ENCODE data around the gene CCDC187. TPM values are rescaled to one million over a fixed set of nuclear protein-coding genes. Genes with fewer than 3 reads are reported as not detected.

CCDC187 gene
- polyA plus RNA-seq, 1 donor from 2014 or later, result not detected

GRCh38 chr9:136225366-136225747, 78.5 kb downstream of the CCDC187 start:
- no peak for TF ChIP-seq RAD21 (conservative IDR thresholded peaks at IDR 0.05)
- no peak for TF ChIP-seq POLR2AphosphoS5 (IDR thresholded peaks at IDR 0.05)
- no peak for TF ChIP-seq TAF1 (IDR thresholded peaks at IDR 0.05; ENCODE audit: low read depth)
- TF ChIP-seq EP300 (conservative IDR thresholded peaks at IDR 0.05; ENCODE audit: poor library complexity, severe bottlenecking), result no peak
- TF ChIP-seq CTCF (IDR thresholded peaks at IDR 0.05; ENCODE audit: poor library complexity, severe bottlenecking), result no peak
- TF ChIP-seq MXI1 (conservative IDR thresholded peaks at IDR 0.05; ENCODE audit: poor library complexity, severe bottlenecking), result no peak
- TF ChIP-seq EZH2 (IDR thresholded peaks at IDR 0.05; ENCODE audit: borderline replicate concordance, insufficient read depth, low read length, poor library complexity, severe bottlenecking), result no peak
- no peak for TF ChIP-seq REST (IDR thresholded peaks at IDR 0.05; ENCODE audit: borderline replicate concordance)
- TF ChIP-seq SMC3 (conservative IDR thresholded peaks at IDR 0.05; ENCODE audit: poor library complexity), result no peak
- Histone ChIP-seq H4K20me1 (ENCODE audit: insufficient read depth) (no peaks in the 10 kb centered on the region), H3K79me2 (replicated peaks; ENCODE audit: insufficient read depth, low read length) (no peaks in the 10 kb centered on the region)

GRCh38 chr9:136223871-136224640, 79.8 kb downstream of the CCDC187 start:
- no peaks in the 10 kb centered on the region for H3K79me2 ChIP-seq (replicated peaks; ENCODE audit: insufficient read depth, low read length)
- no peaks in the 10 kb centered on the region for H3K9me3 ChIP-seq (ENCODE audit: low read length)
- H3K4me3 ChIP-seq (ENCODE audit: low read length), result no peak overlapping the region
- no peak overlapping the region for H3K27ac ChIP-seq (ENCODE audit: low read length)
- H4K20me1 ChIP-seq (ENCODE audit: insufficient read depth), result no peaks in the 10 kb centered on the region
- H3K27me3 ChIP-seq (ENCODE audit: insufficient read depth, low read depth, low read length), result no peaks in the 10 kb centered on the region
- no peak overlapping the region for H2AFZ ChIP-seq (ENCODE audit: low read depth, low read length)
- no peaks in the 10 kb centered on the region for H3F3A ChIP-seq (ENCODE audit: insufficient read depth, low read length, poor library complexity, severe bottlenecking)
- no peaks in the 10 kb centered on the region for H3K36me3 ChIP-seq (ENCODE audit: insufficient read depth, low read length)
- H3K4me2 ChIP-seq (ENCODE audit: low read length), result no peak overlapping the region
- no peak for TF ChIP-seq POLR2AphosphoS5 (IDR thresholded peaks at IDR 0.05)
- no peak for TF ChIP-seq RAD21 (conservative IDR thresholded peaks at IDR 0.05)
- TF ChIP-seq REST (IDR thresholded peaks at IDR 0.05; ENCODE audit: borderline replicate concordance), result no peak
- no peak for TF ChIP-seq SMC3 (conservative IDR thresholded peaks at IDR 0.05; ENCODE audit: poor library complexity)
- no peak for TF ChIP-seq MXI1 (conservative IDR thresholded peaks at IDR 0.05; ENCODE audit: poor library complexity, severe bottlenecking)
- TF ChIP-seq CTCF (IDR thresholded peaks at IDR 0.05; ENCODE audit: poor library complexity, severe bottlenecking), result no peak
- no peak for TF ChIP-seq EZH2 (IDR thresholded peaks at IDR 0.05; ENCODE audit: borderline replicate concordance, insufficient read depth, low read length, poor library complexity, severe bottlenecking)
- no peak for TF ChIP-seq TAF1 (IDR thresholded peaks at IDR 0.05; ENCODE audit: low read depth)
- no peak for TF ChIP-seq EP300 (conservative IDR thresholded peaks at IDR 0.05; ENCODE audit: poor library complexity, severe bottlenecking)
- H3K9me2 ChIP-seq (ENCODE audit: insufficient read depth, low read length), result no peaks in the 10 kb centered on the region
- H3K9ac ChIP-seq (ENCODE audit: low read length), result no peak overlapping the region

More at GRCh38 chr9:136225366-136225747, 78.5 kb downstream of the CCDC187 start:
- H3K27ac ChIP-seq (ENCODE audit: low read length), result no peak overlapping the region
- no peak overlapping the region for H3K4me2 ChIP-seq (ENCODE audit: low read length)
- no peaks in the 10 kb centered on the region for H3K9me3 ChIP-seq (ENCODE audit: low read length)
- no peaks in the 10 kb centered on the region for H3K9me2 ChIP-seq (ENCODE audit: insufficient read depth, low read length)
- no peaks in the 10 kb centered on the region for H3F3A ChIP-seq (ENCODE audit: insufficient read depth, low read length, poor library complexity, severe bottlenecking)
- H2AFZ ChIP-seq (ENCODE audit: low read depth, low read length), result no peak overlapping the region
- H3K36me3 ChIP-seq (ENCODE audit: insufficient read depth, low read length), result no peaks in the 10 kb centered on the region
- H3K27me3 ChIP-seq (ENCODE audit: insufficient read depth, low read depth, low read length), result no peaks in the 10 kb centered on the region
- H3K9ac ChIP-seq (ENCODE audit: low read length), result no peak overlapping the region
- no peak overlapping the region for H3K4me3 ChIP-seq (ENCODE audit: low read length)

Data from neural cell (in vitro differentiated cells).